OCI-LY7 (cell line): ENCODE measurements around the gene GRID1. TPM values are rescaled to one million over a fixed set of nuclear protein-coding genes. Genes with fewer than 3 reads are reported as not detected.

ENCODE experiments used
- BruUV-seq: library from RNA; stranded (reverse); fragments of 400-500 nt; replicated peaks from 2 replicates; lab custom pipeline; 2021; lab: Mats Ljungman, UMichigan
- CTCF ChIA-PET: fragments of 300-600 bp; sonication (Branson Sonifier 250); formaldehyde crosslinking; loops from one replicate; lab custom pipeline; 2022; ENCODE audit warnings: antibody characterized with exemption; ENCODE audit not compliant: unreplicated experiment; lab: Charles Lee
- POLR2A ChIA-PET: fragments of 300-600 bp; sonication (Branson Sonifier 250); formaldehyde crosslinking; loops from one replicate; lab custom pipeline; 2022; ENCODE audit warnings: antibody characterized with exemption; lab: Charles Lee
- DNase-seq: peaks from one replicate; pipeline ENCODE4 v3.0.0-alpha.2; 2015; ENCODE audit warnings: low spot score
- H2AFZ ChIP-seq: fragments of 200-600 bp; sonication (generic), shearing (Covaris generic); 2 replicates; pipeline ENCODE4 v1.6.1; 2014; ENCODE audit warnings: mild to moderate bottlenecking, antibody characterized with exemption, low read length, moderate library complexity
- H3K27ac ChIP-seq: fragments of 200-600 bp; sonication (generic); 2 replicates; pipeline ENCODE4 v1.5.1; 2014; ENCODE audit warnings: mixed run types, low read depth, mild to moderate bottlenecking, moderate library complexity, low read length, inconsistent platforms; ENCODE audit not compliant: poor library complexity, severe bottlenecking
- H3K36me3 ChIP-seq: fragments of 200-600 bp; sonication (generic); 2 replicates; pipeline ENCODE4 v1.6.1; 2014; ENCODE audit warnings: mild to moderate bottlenecking, antibody characterized with exemption, low read length, moderate library complexity, mixed read lengths; ENCODE audit not compliant: insufficient read depth
- H3K4me1 ChIP-seq: fragments of 200-600 bp; sonication (generic); 2 replicates; pipeline ENCODE4 v1.5.1; 2014; ENCODE audit warnings: mild to moderate bottlenecking, low read length; ENCODE audit not compliant: insufficient read depth, poor library complexity, severe bottlenecking
- H3K4me2 ChIP-seq: fragments of 200-600 bp; sonication (generic); 2 replicates; pipeline ENCODE4 v1.6.1; 2014; ENCODE audit warnings: mild to moderate bottlenecking, low read length
- H3K4me3 ChIP-seq: fragments of 200-600 bp; sonication (generic); 2 replicates; pipeline ENCODE4 v1.5.1; 2014; ENCODE audit warnings: mild to moderate bottlenecking, low read depth, low read length; ENCODE audit not compliant: poor library complexity, severe bottlenecking
- H3K79me2 ChIP-seq: fragments of 200-600 bp; sonication (generic); 2 replicates; pipeline ENCODE4 v1.6.1; 2016; ENCODE audit warnings: low read depth, mild to moderate bottlenecking, low read length, moderate library complexity, mixed read lengths; ENCODE audit not compliant: insufficient read depth
- H3K9me2 ChIP-seq: fragments of 200-600 bp; sonication (generic); 2 replicates; pipeline ENCODE4 v1.6.1; 2016; ENCODE audit warnings: mild to moderate bottlenecking, low read length, mixed read lengths; ENCODE audit not compliant: insufficient read depth
- H3K9me3 ChIP-seq: fragments of 200-600 bp; sonication (generic); 2 replicates; pipeline ENCODE4 v1.6.1; 2014; ENCODE audit warnings: mild to moderate bottlenecking, mixed run types, low read length, mixed read lengths
- H4K20me1 ChIP-seq: fragments of 200-600 bp; sonication (generic); 2 replicates; pipeline ENCODE4 v1.6.1; 2014; ENCODE audit warnings: mild to moderate bottlenecking, antibody characterized with exemption, low read length, moderate library complexity, mixed read lengths; ENCODE audit not compliant: insufficient read depth
- EZH2phosphoT487 ChIP-seq: fragments of 200-600 bp; sonication (generic); IDR thresholded peaks from 2 replicates; pipeline ENCODE4 v1.6.1; 2018; ENCODE audit warnings: low read depth, borderline replicate concordance, mild to moderate bottlenecking, mixed run types, antibody characterized with exemption, low read length, moderate library complexity, mixed read lengths
- intact Hi-C: fragments of 100-400 bp; cut with micrococcal nuclease; formaldehyde crosslinking; loops from one replicate; pipeline ENCODE4 v1.10.0; 2022; ENCODE audit not compliant: unreplicated experiment
- total RNA-seq, 2 experiments: library from RNA; depleted of rRNA in 1 of 2; stranded (reverse); fragments of >200 nt in 1 of 2; shearing (Covaris generic) in 1 of 2; gene quantifications; 2 replicates each; pipeline ENCODE4 v1.2.3, GENCODE V29; 2014 to 2022
- TF ChIP-seq, protein P1 (sequence below): fragments of 200-600 bp; sonication (generic); conservative IDR thresholded peaks from 2 replicates; pipeline ENCODE4 v1.5.1; 2014; ENCODE audit warnings: mild to moderate bottlenecking, antibody characterized with exemption, low read length, moderate library complexity, mixed read lengths

GRID1 gene
- total RNA-seq, 2 experiments from 2014 or later, result 1.6 to 3.7 TPM

DNA sequence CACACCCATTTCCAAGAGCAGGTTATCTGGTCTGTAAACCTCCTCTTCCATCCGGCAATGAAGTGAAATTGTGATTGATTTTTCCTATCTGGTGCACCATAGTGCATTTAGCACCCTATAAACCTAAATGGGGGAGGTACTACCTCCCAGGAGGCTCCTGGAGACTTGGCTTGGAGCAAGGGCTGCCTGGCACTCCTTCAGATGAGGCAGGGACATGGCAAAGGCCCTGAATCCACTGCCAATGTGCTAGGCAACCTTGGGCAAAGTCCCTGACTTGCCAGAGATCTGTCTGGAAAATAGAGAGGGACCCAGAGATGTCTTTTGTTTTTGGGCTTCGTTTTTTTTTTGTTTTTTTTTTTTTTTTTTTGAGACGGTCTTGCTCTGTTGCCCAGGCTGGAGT, 6.7 kb upstream of the GRID1 start:
- BruUV-seq, result no TSS peak
- Histone ChIP-seq H3K4me3 (no peak overlapping the region), H3K79me2 (no peaks in the 10 kb centered on the region), H4K20me1 (no peaks in the 10 kb centered on the region), H3K4me2 (no peak overlapping the region), H3K9me3 (no peaks in the 10 kb centered on the region), H3K4me1 (peaks cover 8% of the 10 kb centered on the region), H3K36me3 (peaks cover 7% of the 10 kb centered on the region; the same call in 1 of the 2 replicates), H3K27ac (no peak overlapping the region), H3K9me2 (no peaks in the 10 kb centered on the region), H2AFZ (no peak overlapping the region)
- CTCF ChIA-PET, result no interaction called here
- DNase-seq, result no peak
- intact Hi-C loops, result loop anchor here (10.0 kb wide), 1 partner anchor 588 kb away; no protein-coding TSS in a partner anchor
- TF ChIP-seq EZH2phosphoT487, result no peak
- TF ChIP-seq, protein P1, sequence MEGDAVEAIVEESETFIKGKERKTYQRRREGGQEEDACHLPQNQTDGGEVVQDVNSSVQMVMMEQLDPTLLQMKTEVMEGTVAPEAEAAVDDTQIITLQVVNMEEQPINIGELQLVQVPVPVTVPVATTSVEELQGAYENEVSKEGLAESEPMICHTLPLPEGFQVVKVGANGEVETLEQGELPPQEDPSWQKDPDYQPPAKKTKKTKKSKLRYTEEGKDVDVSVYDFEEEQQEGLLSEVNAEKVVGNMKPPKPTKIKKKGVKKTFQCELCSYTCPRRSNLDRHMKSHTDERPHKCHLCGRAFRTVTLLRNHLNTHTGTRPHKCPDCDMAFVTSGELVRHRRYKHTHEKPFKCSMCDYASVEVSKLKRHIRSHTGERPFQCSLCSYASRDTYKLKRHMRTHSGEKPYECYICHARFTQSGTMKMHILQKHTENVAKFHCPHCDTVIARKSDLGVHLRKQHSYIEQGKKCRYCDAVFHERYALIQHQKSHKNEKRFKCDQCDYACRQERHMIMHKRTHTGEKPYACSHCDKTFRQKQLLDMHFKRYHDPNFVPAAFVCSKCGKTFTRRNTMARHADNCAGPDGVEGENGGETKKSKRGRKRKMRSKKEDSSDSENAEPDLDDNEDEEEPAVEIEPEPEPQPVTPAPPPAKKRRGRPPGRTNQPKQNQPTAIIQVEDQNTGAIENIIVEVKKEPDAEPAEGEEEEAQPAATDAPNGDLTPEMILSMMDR, result no peak
- POLR2A ChIA-PET, result interaction anchor here (1.2 kb wide), 1 partner anchor 14 kb away, joined by 3 read pairs; no protein-coding TSS in a partner anchor

DNA sequence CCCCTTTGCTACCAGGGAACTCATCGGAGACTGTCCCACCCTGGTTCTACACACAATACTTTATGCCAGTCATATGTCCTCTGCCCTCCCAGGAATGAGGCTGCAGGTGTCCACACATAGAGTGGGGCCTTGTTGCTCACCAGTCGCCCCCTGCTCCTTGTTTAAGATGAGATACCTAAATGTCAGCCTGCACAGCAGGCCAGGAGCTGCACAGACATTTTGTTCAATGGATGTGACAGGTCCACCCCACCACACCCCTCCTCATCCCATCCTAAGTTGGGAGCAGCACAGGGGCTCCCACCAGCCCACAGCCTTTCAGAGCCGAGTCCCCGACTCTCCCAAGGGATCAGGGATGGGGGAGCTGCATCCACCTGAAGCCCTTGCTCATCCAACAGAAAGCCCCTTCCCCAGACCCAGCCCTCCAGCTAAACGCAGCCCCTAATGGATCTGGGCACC, 6.2 kb upstream of the GRID1 start:
- no peaks in the 10 kb centered on the region for H3K9me3 ChIP-seq
- H3K27ac ChIP-seq, result no peak overlapping the region
- peaks cover 6% of the 10 kb centered on the region; the same call in 1 of the 2 replicates for H3K36me3 ChIP-seq
- CTCF ChIA-PET, result no interaction called here
- POLR2A ChIA-PET, result interaction anchor here (1.2 kb wide), 1 partner anchor 15 kb away, joined by 3 read pairs; no protein-coding TSS in a partner anchor
- BruUV-seq, result no TSS peak
- H3K79me2 ChIP-seq, result no peaks in the 10 kb centered on the region
- no peak overlapping the region for H2AFZ ChIP-seq
- DNase-seq, result no peak
- H3K4me1 ChIP-seq, result peaks cover 8% of the 10 kb centered on the region
- intact Hi-C loops, result loop anchor here (10.0 kb wide), 1 partner anchor 588 kb away; no protein-coding TSS in a partner anchor
- H3K9me2 ChIP-seq, result no peaks in the 10 kb centered on the region
- no peak overlapping the region for H3K4me3 ChIP-seq
- no peak overlapping the region for H3K4me2 ChIP-seq
- no peak for TF ChIP-seq EZH2phosphoT487
- TF ChIP-seq, protein P1, result no peak
- H4K20me1 ChIP-seq, result no peaks in the 10 kb centered on the region

DNA sequence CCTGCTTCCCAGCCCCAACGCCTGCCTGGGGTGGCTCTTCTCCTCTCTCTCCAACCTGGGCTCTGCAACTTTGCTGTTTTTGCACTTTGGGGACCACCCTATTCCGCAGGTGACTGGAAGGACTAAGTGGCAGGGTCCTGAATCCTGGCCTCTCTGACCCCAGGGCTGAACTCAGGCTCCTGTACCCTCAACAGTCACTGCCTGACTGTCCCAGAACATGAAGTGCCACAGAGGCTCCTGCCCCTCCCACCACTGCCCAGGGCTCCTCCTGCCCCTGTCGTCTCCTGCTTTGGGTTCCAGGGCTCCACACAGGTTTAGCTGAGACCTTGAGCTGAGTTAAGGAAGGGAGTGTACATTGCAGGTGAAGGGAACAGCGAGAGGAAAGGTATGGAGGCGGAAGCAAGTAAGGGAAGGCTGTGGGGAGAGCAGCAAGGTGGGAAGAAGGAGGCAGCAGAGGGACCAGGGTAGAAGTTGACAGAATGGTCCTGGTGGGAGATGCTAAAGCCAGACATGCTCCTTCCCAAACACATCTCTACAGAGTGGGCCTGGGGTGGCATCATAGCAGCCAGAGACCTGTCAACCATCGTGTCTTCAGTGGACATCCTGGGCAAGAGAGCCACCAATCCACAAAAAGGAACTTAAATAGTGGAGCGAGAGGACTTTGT, 5.7 kb upstream of the GRID1 start:
- Histone ChIP-seq H3K4me2 (no peak overlapping the region), H3K27ac (no peak overlapping the region), H3K4me1 (peaks cover 3% of the 10 kb centered on the region), H2AFZ (no peak overlapping the region), H3K36me3 (peaks cover 6% of the 10 kb centered on the region; the same call in 1 of the 2 replicates), H3K4me3 (no peak overlapping the region), H4K20me1 (no peaks in the 10 kb centered on the region), H3K9me3 (no peaks in the 10 kb centered on the region), H3K9me2 (no peaks in the 10 kb centered on the region), H3K79me2 (no peaks in the 10 kb centered on the region)
- TF ChIP-seq, protein P1, result no peak
- TF ChIP-seq EZH2phosphoT487, result no peak
- intact Hi-C loops, result loop anchor here (10.0 kb wide), 1 partner anchor 587 kb away; no protein-coding TSS in a partner anchor
- DNase-seq, result no peak
- ChIA-PET CTCF (no interaction called here), POLR2A (interaction anchor here (1.2 kb wide), 1 partner anchor 15 kb away, joined by 3 read pairs; no protein-coding TSS in a partner anchor)
- BruUV-seq, result no TSS peak
